HG03060 (cell line): ENCODE measurements around the gene AAR2.

Source experiments
- ATAC-seq: cut with Tn5 transposase; IDR thresholded peaks from one replicate; pipeline ENCODE4 v1.9.1; 2021; ENCODE audit warnings: low read depth, moderate number of reproducible peaks; ENCODE audit not compliant: unreplicated experiment

AAR2 gene

DNA sequence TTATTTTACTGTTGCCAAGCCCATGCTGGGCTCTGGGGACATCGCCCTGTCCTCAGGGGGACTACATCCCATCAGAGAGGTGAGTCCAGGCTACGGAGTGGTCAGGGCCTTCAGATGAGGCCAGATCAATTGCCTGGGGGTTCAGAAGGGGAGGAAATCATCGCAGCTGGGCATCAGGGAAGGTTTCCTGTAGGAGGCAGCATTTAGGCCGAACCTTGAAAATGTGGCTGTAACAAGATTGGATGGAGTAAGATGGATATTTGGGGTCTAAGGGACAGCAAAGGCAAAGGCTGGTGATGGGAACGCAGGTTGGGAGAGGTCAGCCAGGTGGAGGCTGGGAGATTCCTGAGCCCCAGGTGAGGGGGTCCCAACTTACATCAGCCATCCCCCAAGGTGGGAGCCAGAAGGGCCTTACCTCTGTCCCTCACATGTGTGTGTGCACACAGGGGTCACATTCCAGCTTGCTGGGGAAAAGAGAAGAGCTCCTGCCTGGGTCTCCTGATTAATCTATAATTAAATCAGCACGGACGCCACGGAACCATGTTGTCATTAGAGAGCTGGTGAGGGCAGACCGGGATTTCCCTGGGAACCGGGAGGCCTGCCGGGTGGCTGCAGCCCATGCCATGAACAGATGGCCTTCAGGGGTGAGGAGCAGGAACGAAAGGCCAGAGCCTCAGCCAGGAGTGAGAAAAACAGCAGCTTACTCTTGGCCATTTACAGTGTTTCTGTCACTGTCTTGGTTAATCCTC, 39.3 kb downstream of the AAR2 start:
- ATAC-seq, result no peak

GRCh38 chr20:36277546-36277945, 41.3 kb downstream of the AAR2 start:
- no peak for ATAC-seq

GRCh38 chr20:36279362-36279761, 43.1 kb downstream of the AAR2 start:
- ATAC-seq, result no peak

- ATAC-seq, result no peak
These were observed 43.5 kb downstream of the AAR2 start for GRCh38 chr20:36279776-36280175.

DNA sequence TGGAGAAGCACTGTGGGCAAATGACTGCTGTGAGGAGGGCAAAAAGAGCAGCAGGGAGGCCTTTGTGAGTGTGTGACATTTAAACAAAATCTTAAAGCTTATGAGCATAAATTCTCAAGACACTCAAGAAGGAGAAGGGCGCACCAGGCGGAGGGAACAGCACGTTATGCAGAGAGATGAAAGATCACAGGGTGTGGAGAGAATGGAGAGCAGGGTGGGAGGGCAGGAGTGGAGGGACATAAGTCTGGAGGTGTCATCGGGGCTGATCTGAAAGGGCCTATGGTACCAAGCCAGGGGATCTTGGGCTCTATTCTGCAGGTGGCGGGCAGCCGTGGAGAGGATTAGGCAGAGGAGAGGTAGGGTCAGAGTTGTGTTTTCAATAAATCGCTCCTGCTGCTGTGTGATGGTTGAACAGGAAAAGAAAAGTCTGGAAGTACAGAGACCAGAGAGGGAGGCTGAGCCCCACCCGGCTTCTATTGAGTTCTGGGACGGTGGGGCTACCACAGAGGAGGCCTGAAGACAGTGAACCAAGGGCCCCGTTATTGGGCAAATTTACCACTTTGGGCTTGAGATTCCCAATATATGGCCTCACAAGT, 45.6 kb downstream of the AAR2 start:
- no peak for ATAC-seq

DNA sequence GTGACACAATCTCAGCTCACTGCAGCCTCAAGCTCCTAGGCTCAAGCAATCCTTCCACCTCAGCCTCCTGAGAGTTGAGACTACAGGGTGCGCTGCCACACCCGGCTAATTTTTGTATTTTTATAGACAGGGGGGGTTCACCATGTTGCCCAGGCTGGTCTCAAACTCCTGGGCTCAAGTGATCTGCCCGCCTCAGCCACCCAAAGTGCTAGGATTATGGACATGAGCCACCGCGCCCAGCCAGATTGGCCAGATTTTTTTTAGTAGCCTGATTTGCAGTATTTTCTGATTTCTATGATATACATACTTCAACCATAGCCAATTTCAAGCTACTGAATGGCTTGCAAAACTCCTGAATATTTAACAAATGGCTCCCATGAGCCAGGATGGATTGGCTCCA, 48.5 kb downstream of the AAR2 start:
- no peak for ATAC-seq

- ATAC-seq, result no peak
These were observed 49.6 kb downstream of the AAR2 start for GRCh38 chr20:36285746-36286447.

DNA sequence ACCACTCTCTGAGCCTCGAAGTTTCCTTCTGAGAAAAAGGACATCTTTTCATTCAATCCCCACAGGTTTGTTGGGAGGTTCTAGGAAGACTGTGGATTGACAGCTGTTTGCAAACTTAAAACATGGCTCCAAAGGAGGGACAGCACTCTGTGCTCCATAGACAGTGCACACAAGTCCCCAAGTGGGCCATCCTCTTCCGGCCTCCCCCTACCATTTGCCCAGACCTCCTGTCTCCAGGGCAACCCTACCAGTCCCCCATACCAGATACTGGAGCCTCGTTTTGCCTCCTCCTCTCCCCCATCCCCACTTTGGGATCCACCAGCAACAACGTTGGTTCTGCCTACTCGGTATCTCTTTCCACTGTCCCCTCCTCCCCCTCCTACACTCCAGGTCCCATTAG, 61.4 kb downstream of the AAR2 start:
- no peak for ATAC-seq

- no peak for ATAC-seq
These were observed 61.8 kb downstream of the AAR2 start for GRCh38 chr20:36298061-36298460.

GRCh38 chr20:36298795-36299339, 62.6 kb downstream of the AAR2 start:
- ATAC-seq, result no peak

GRCh38 chr20:36299459-36299858, 63.2 kb downstream of the AAR2 start:
- ATAC-seq, result no peak

DNA sequence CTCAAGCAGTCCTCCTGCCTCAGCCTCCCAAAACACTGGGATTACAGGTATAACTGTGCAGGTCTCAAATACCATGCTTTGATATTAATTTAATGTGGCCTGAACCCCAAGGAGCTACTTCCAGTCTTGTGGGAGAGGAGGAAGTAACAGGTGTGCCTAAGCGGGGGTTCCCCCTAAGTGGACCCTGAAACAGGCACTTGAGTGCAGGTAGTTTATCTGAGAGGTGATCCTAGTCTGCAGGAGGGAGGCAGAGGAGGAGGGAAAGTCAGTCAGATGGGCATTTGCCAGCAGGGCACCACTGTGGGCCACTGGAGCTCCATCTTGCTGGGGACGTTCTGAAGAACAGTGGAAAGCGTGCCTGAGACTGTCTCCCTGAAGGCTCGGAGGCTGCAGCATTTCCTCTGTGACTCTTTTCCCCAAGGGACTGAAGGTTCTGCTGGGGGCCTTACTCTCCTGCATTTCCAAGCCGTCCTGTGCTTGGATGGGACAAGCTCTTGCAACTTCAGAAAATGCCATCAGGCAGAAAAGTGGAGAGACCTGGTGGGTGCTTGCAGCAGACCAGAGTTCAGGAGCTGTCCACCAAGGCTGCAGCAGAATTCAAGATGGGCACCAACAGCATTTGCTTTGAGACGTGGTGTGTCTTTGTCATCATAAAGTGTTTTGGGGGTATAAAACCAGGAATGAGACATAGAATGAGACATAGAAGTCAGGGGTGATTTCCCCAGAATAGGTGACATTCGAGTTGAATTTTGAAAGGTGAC, 65.3 kb downstream of the AAR2 start:
- no peak for ATAC-seq

DNA sequence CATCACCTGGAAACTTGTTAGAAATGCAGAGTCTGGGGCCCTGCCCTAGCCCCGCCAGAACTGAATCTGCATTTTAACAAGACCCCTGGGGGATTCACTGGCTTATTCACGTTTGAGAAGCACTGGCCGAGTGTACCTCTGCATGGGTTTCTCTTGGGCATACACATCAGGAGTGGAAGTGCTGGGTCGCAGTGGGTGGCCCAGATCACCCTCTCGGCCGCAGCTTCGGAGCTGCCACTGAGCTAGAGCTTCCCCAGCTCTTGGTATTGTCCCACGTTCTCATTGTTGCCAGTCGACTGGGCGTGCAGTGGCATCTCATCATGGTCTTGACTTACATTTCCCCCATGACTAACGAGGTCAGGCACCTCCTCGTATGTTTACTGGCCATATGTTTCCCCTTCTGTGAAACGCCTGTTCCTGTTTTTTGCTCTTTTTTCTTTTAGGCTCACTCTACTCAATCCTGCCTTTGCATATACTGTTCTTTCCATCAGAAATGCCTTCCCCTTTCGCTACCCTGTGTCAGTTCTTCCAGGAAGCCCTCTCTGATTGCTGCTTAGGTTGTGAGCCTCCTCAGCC, 66.8 kb downstream of the AAR2 start:
- no peak for ATAC-seq

DNA sequence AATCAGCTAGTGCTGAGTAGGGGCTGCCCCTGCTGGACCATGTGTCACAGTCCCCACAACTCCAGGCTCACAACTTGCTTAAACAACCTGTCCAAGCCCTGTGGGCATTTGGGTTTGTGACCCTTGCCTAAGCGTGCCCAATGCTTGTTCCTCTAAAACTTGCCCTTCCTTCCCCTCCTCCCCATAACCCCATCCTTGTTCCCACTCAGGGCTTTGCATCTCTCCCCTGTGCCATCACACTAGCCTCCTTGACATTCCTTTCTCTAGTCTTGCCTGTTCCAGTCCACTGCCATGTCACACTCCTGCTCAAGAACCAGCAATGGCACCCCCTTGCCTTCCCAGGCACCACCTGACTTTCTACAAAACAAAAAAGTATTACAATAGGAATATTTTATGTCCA, 67.6 kb downstream of the AAR2 start:
- ATAC-seq, result no peak

DNA sequence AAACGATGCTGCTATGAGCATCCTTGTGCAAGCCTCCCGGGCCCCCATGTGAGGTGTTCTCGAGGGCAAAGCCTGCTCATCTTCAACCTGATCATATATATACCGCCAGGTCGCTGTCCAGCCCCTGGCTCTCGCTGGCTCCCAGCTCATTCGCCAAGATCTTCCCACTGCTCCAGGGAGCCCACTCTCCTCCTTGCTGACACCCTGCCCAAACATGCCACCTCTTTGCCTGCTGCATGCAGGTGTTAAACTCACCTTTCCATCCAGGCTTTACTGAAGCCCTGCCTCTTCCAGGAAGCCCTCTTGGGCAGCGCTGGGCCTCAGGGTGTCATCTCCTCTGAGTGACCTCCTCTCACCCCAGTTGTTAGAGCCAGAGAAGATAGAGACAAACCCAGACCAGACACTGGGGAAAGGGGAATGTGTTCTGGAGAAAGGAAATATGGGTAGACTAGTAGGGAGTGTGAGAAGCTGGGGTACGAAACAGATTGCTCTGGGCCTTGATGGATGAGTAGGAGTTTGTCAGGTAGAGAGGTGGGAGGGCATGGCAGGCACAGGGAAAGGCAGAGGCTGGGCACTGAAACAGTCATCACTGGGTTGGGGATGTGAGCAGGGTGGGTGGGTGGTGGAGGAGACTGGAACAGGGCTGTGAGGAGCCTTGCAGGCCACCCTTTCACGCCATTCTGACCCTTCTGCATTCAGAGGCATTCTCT, 68.7 kb downstream of the AAR2 start:
- no peak for ATAC-seq

- no peak for ATAC-seq
These were observed 69.6 kb downstream of the AAR2 start, which contains the start of gene DLGAP4 for GRCh38 chr20:36305602-36306551. Gene DLGAP4, plus strand, starts transcription at chr20:36306339. Its CDS starts 125,379 bp downstream, at chr20:36431718.
